Measurements from ENCODE around the gene RFX4.

The RFX4 gene

DNA sequence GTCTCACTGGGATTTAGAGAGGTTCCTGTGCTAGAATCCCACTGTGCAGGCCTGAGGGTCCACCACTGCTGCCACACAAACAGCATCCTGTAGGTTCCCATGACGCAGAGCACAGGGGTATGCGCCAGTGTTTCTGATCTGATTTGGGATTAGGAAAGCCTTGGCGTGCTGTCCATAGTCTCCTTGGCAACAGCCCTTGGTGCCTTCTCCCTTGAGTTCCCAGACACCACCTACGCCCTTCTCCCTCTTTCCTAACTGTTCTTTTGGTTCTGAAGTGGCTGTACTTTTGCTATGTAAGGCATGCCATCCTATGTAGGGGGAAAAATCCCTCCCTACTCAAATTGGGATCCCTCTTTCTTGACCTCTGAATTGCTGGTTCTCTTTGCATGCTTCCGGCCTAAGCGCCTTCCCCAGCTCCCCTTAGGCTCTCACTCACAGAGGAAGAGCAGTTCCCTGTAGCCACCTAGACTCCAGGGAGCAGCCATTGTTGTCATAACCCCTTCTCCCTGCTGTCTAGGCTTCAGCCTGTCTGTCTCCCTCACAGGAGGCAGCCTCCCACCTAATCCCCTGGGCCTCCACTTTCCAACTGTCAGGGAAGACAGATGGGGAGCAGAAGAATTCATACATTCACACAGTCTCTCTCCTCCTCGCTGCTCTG lies 176.9 kb downstream of the RFX4 start:
- DNase-seq = peak in 9 of 51 donors; percentile 4 to 32 (median 25)

GRCh38 chr12:106760184-106760531 lies 177.4 kb downstream of the RFX4 start:
- DNase-seq = peak in 12 of 51 donors; percentile 6 to 68 (median 27)

GRCh38 chr12:106764220-106764619 lies 181.4 kb downstream of the RFX4 start:
- peak in 6 of 51 donors; percentile 4 to 14 (median 10) for DNase-seq

GRCh38 chr12:106764738-106765137 lies 181.9 kb downstream of the RFX4 start:
- DNase-seq = peak in 16 of 51 donors; percentile 6 to 46 (median 14)

GRCh38 chr12:106766393-106766826 lies 183.6 kb downstream of the RFX4 start:
- DNase-seq = peak in 26 of 51 donors; percentile 7 to 63 (median 33)

- peak in 1 of 51 donors; percentile 25 for DNase-seq
Observed at GRCh38 chr12:106767206-106767605, 184.4 kb downstream of the RFX4 start.

- DNase-seq = peak in 5 of 51 donors; percentile 5 to 42 (median 7)
Observed at GRCh38 chr12:106767954-106768822, 185.4 kb downstream of the RFX4 start.

- DNase-seq = peak in 5 of 51 donors; percentile 2 to 43 (median 12)
Observed at GRCh38 chr12:106769078-106769477, 186.3 kb downstream of the RFX4 start.

GRCh38 chr12:106769546-106769945 lies 186.7 kb downstream of the RFX4 start:
- no peak for DNase-seq

DNA sequence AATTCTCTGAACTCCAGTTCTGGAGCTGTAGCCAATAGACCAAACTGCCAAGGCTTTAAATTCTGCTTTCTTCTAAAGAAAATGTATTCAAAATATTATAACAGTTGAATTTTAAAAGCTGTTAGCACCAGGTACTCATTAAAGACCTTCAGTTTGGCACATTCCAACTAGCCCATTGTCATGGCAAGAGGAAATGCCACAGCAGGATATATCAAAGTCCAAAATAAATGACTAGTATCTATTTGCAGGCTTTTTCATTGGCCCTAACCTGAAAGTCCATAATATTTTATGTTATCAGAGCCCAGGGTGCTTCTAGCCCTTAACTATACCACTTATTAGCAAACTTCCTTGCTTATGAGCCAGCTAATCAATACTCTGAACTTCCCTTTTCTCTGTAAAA lies 188.6 kb downstream of the RFX4 start:
- no peak for DNase-seq

GRCh38 chr12:106773286-106774004 lies 190.6 kb downstream of the RFX4 start:
- DNase-seq = no peak

DNA sequence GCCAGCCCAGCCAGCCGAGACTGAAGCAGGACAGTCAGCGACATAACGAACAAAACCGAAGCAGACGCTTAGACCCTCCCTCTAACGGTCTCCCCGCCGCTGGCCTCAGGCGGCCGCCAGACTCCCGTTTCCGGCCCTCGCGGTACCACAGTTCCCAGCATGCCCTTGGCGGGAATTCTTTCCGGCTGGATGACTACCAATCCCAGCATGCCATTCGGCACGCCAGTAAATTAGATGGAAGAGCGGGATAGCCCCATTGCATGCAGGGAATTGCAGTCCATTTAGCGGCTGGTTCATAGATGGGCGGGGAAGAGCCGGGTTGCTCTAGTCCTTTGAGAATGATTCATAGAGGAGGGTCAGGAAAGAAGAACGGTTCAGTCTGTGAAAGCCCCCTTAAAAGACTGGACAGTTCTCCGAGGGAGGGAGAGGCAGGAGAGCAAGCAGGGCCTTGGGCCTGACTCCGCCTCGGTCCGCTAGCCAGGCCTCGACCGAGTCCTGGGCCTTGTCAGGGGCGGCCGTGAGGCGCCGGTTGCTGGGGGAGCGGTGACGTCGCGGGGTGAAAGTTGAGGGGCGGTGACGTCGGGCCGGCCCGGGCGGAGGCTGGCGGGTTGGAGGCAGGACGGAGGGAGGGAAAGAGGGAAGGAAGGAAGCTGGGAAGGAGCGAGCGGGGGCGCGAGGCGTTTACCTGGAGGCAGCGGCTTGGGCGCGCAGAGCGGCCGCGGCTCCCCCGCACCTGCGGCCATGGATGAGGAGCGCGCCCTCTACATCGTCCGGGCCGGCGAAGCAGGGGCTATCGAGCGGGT lies 191.4 kb downstream of the RFX4 start, which contains the start of gene RIC8B:
Gene RIC8B, plus strand, starts transcription at position 678 of the 803 bp plus-strand sequence. Its CDS starts 64 bp downstream, at position 742.
- peak; percentile 88 to 100 (median 96) for DNase-seq

DNA sequence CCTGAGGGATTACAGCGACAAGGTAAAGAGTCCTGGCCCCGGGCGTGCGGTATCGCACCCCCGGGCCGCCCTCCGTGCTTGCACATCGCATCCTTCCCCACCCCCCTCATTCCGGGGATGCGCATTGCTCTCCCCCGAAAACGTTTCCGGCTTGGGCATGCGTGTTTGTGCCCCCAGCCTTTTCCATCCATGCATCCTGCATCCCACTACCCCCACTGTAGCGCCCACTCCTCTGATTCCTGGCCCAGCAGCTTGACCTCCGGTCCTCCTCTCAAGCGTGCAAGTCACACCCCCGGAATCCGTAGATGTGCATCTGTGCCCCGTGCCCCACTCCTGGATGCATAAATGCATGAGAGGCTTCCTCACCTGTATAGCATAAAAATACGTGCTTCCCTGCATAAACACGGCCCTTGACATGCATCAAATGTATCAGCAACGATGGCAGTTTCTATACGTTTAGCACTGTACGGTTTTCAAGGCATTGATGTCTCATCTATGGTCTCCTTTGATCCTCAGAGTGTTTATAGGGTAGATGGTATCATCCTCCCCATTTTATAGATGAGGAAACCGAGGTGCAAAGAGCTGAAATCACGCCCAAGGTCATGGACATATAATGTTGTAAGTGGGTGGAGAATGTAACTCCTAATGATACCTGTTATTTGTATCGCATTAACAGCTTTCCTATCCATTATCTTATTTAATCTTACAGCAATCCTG lies 192.2 kb downstream of the RFX4 start:
- peak in 6 of 51 donors; percentile 54 to 64 (median 61) for DNase-seq

DNA sequence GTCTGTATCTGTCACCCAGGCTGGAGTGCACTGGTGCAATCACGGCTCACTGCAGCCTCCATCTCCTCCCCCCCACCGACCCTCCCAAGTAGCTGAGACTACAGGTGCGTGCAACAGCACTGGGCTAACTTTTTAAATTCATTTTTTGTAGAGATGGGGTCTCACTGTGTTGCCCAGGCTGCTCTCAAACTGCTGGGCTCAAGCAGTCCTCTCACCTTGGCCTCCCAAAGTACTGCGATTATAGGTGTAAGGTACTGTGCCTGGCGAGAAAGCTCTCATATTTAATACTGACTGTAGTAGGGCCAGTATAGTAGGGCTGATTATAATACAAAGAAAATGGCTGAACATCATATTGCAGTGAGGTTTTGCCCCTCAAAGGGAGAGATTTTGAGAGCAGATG lies 194.1 kb downstream of the RFX4 start:
- no peak for DNase-seq

DNA sequence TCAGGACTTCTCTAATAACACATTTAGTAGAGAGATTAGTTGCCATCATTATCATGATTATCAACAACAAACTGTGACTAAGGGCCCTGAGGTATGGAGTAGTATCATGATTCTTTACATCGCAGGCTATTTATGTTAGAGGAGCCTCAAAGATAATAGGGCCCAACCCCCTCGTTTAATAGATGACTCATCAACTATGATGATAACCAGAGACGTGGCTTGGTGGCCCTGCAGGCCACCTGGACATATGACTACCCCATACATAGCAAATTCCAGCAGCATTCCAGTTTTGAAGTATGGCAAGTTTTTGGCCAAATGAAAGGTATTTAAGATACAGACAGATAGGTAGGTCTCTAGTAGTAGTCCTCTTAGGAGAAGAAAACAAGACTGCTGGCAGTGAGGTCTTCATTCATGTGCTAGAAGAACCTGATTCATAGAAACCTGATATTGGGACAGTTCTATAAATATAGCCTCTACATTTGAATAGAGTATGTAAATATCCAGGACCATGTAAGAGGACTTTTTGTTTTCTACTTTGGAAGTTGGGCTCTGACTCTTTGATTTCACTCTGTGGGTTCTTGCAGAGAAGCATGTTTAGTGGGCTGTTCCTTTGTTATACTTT lies 197.3 kb downstream of the RFX4 start:
- no peak for DNase-seq

- DNase-seq = no peak
Observed at GRCh38 chr12:106782619-106783018, 199.8 kb downstream of the RFX4 start.

DNA sequence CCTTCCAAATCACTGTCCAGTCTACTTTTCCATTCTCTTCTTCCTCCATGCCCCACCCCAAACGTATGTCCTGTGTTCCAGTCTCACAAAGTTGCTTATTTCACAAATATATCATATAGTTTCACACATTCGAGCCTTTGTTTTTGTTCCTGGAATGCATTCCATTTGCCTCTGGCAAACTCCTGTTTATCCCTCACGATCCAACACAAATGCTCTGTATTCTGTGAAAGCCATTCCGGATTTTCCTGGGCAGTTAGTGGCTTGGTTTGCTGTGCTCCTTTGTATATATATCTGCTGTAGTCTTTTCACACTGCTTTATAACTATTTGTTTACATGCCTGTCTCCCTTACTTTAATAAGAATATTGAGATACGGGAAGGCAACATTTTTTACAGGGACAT lies 200.7 kb downstream of the RFX4 start:
- no peak for DNase-seq

DNA sequence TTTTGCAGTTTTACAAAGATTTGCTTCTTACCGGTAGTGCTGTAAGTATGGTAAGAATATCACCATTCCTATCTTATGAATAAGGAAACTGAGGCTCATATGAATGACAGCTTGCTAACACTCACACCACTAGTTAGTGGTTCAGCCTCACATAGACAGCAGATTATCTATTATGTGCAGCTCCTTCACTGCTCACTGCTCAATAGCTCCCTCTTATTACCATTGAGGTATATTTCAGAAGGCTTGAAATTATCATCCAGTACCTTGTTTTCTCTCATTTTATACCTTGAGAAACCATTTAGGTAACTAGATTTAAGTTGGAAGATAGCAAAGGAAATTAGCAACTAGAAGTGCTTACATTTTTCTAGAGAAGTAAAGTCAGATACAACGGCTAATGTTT lies 207.2 kb downstream of the RFX4 start:
- DNase-seq = no peak

DNA sequence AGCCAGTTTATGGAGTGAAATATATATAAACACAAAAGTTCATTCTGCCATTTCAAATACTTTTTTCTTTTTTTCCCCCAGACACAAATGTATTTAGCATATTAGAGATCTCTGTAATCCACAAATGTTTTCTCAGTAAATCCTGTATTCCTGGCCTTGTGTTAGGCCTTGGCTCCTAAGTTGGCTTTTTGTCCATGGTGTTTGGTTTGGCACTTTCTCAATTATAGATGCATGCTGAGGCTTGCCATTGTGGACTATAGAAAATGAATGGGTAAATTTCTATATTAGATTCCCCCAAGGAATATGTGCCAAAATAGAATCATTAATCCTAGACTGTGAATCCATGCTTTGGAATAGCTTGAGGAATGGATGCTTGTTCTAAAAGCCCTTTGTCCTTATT lies 208.7 kb downstream of the RFX4 start:
- no peak for DNase-seq

DNA sequence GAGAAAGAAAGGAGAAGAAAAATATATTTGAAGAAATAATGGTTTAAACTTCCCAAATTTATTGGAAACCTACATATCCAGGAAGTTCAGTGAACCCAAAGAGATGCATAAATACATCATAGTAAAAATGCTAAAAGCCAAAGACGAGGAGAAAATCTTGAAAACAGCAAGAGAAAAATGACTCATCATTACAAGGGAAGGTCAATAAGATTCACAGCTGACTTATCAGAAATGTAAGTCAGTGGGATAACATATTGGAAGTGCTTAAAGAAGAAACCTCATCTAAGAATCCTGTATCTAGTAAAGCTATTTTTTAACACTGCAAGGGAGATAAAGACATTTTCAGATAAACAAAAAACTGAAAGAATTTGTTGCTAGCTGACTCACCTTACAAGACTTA lies 211.6 kb downstream of the RFX4 start:
- DNase-seq = no peak
